Activated CD8-positive, alpha-beta memory T cell treated with anti-CD3 and anti-CD28 coated beads, Interleukin-2, amount 50 U/mL, for 1 hour (primary cell): ENCODE measurements around the gene CTDSP2.

Experiments
- DNase-seq: peaks from one replicate; pipeline ENCODE4 v3.0.0-alpha.2; 2020; ENCODE audit errors: extremely low read depth

The CTDSP2 gene

GRCh38 chr12:57816001-57816854 lies 30.3 kb downstream of the CTDSP2 start:
- no peak for DNase-seq

GRCh38 chr12:57815177-57816000 lies 31.1 kb downstream of the CTDSP2 start:
- no peak for DNase-seq

- no peak for DNase-seq
Measured at GRCh38 chr12:57813971-57814772, 32.4 kb downstream of the CTDSP2 start.

GRCh38 chr12:57813111-57813970 lies 33.2 kb downstream of the CTDSP2 start:
- DNase-seq, result no peak

- DNase-seq, result no peak
Measured at GRCh38 chr12:57811028-57811755, 35.3 kb downstream of the CTDSP2 start.

GRCh38 chr12:57810450-57810849 lies 36.1 kb downstream of the CTDSP2 start:
- no peak for DNase-seq

- no peak for DNase-seq
Measured at GRCh38 chr12:57809425-57809824, 37.1 kb downstream of the CTDSP2 start.

- no peak for DNase-seq
Measured at GRCh38 chr12:57808351-57808750, 38.2 kb downstream of the CTDSP2 start.

- DNase-seq, result no peak
Measured at GRCh38 chr12:57807285-57807684, 39.2 kb downstream of the CTDSP2 start.

- DNase-seq, result no peak
Measured at GRCh38 chr12:57806677-57807076, 39.9 kb downstream of the CTDSP2 start.

GRCh38 chr12:57803319-57803893 lies 43.1 kb downstream of the CTDSP2 start:
- no peak for DNase-seq

GRCh38 chr12:57802607-57803006 lies 43.9 kb downstream of the CTDSP2 start:
- no peak for DNase-seq

- DNase-seq, result no peak
Measured at GRCh38 chr12:57800965-57801364, 45.6 kb downstream of the CTDSP2 start.

GRCh38 chr12:57797933-57798332 lies 48.6 kb downstream of the CTDSP2 start:
- DNase-seq, result no peak

- no peak for DNase-seq
Measured at GRCh38 chr12:57796996-57797395, 49.5 kb downstream of the CTDSP2 start.

- DNase-seq, result no peak
Measured at GRCh38 chr12:57795354-57795753, 51.2 kb downstream of the CTDSP2 start.

GRCh38 chr12:57793920-57794319 lies 52.6 kb downstream of the CTDSP2 start:
- DNase-seq, result no peak

GRCh38 chr12:57783861-57784260 lies 62.7 kb downstream of the CTDSP2 start:
- DNase-seq, result no peak

GRCh38 chr12:57783466-57783801 lies 63.1 kb downstream of the CTDSP2 start:
- DNase-seq, result no peak
